ENCODE data around the gene ARHGEF2. TPM values are rescaled to one million over a fixed set of nuclear protein-coding genes. Genes with fewer than 3 reads are reported as not detected.
A peak's percentile ranks its signal among the peaks of the same experiment; 100 is the strongest.

ARHGEF2 gene
- total and polyA plus RNA-seq, 3 experiments from 2014 or later, result 18.8 to 176 (median 168) TPM

GRCh38 chr1:155911156-155912055, 66.9 kb downstream of the ARHGEF2 start, which contains the start of gene RIT1:
RIT1 (minus strand) TSS chr1:155911349; CDS start chr1:155910761, 588 bp downstream.
- H3K27me3 Mint-ChIP-seq, result no peaks in the 10 kb centered on the region
- CTCF ChIA-PET, result no interaction called here
- Histone ChIP-seq H3K4me1 (ENCODE audit: insufficient read depth, low read length) (peaks cover 22% of the 10 kb centered on the region), H3K36me3 (ENCODE audit: insufficient read depth, low read length) (peaks cover 32% of the 10 kb centered on the region), H3K9me3 (ENCODE audit: low read length) (no peaks in the 10 kb centered on the region), H3K27me3 (ENCODE audit: insufficient read depth, low read length, poor library complexity, severe bottlenecking) (no peaks in the 10 kb centered on the region), H3K4me3 (ENCODE audit: low read length) (peak within 1 kb of the TSS; percentile 86), H3K27ac (ENCODE audit: low read depth, low read length) (peak within 1 kb of the TSS; percentile 80)
- H3K9me3 Mint-ChIP-seq, result no peaks in the 10 kb centered on the region
- peak within 1 kb of the TSS; percentile 91 to 100 (median 97) for H3K4me3 Mint-ChIP-seq
- H3K27ac Mint-ChIP-seq, result peak within 1 kb of the TSS; percentile 89 to 100 (median 97)
- H3K4me1 Mint-ChIP-seq, result peaks cover 23 to 34% (median 32%) of the 10 kb centered on the region in 3 donors
- peaks cover 7 to 82% (median 9%) of the 10 kb centered on the region in 3 donors for H3K36me3 Mint-ChIP-seq
- peak; percentile 77 to 91 (median 86) for DNase-seq
- POLR2A ChIA-PET, result interaction anchor here (0.6 to 1.0 kb wide), 2 partner anchors 51 to 594 kb away, joined by 3 read pairs; no protein-coding TSS in a partner anchor

GRCh38 chr1:155910621-155911121, 67.7 kb downstream of the ARHGEF2 start:
- H3K27ac Mint-ChIP-seq, result peak overlapping the region; percentile 89 to 100 (median 97)
- H3K27ac ChIP-seq (ENCODE audit: low read depth, low read length), result peak overlapping the region; percentile 80
- H3K4me3 Mint-ChIP-seq, result peak overlapping the region; percentile 91 to 100 (median 97)
- DNase-seq, result peak in 2 of 5 donors; percentile 14 to 26
- ChIA-PET POLR2A (interaction anchor here (1.0 kb wide), 1 partner anchor 50 kb away, joined by 3 read pairs; no protein-coding TSS in a partner anchor), CTCF (interaction anchor here (0.6 kb wide), 1 partner anchor 562 kb away, joined by 3 read pairs; no protein-coding TSS in a partner anchor)
- peaks cover 23 to 34% (median 32%) of the 10 kb centered on the region in 3 donors for H3K4me1 Mint-ChIP-seq
- H3K9me3 ChIP-seq (ENCODE audit: low read length), result no peaks in the 10 kb centered on the region
- peaks cover 4 to 79% (median 8%) of the 10 kb centered on the region in 3 donors for H3K36me3 Mint-ChIP-seq
- peaks cover 22% of the 10 kb centered on the region for H3K4me1 ChIP-seq (ENCODE audit: insufficient read depth, low read length)
- H3K27me3 Mint-ChIP-seq, result no peaks in the 10 kb centered on the region
- peaks cover 25% of the 10 kb centered on the region for H3K36me3 ChIP-seq (ENCODE audit: insufficient read depth, low read length)
- no peaks in the 10 kb centered on the region for H3K9me3 Mint-ChIP-seq
- peak overlapping the region; percentile 86 for H3K4me3 ChIP-seq (ENCODE audit: low read length)
- H3K27me3 ChIP-seq (ENCODE audit: insufficient read depth, low read length, poor library complexity, severe bottlenecking), result no peaks in the 10 kb centered on the region

GRCh38 chr1:155909894-155910293, 68.5 kb downstream of the ARHGEF2 start:
- H3K36me3 ChIP-seq (ENCODE audit: insufficient read depth, low read length), result peaks cover 28% of the 10 kb centered on the region
- no peak for DNase-seq
- no peaks in the 10 kb centered on the region for H3K27me3 Mint-ChIP-seq
- peak overlapping the region; percentile 80 for H3K27ac ChIP-seq (ENCODE audit: low read depth, low read length)
- POLR2A ChIA-PET, result interaction anchor here (1.0 kb wide), 1 partner anchor 49 kb away, joined by 3 read pairs; no protein-coding TSS in a partner anchor
- peaks cover 22% of the 10 kb centered on the region for H3K4me1 ChIP-seq (ENCODE audit: insufficient read depth, low read length)
- no peaks in the 10 kb centered on the region for H3K27me3 ChIP-seq (ENCODE audit: insufficient read depth, low read length, poor library complexity, severe bottlenecking)
- peak overlapping the region; percentile 86 for H3K4me3 ChIP-seq (ENCODE audit: low read length)
- H3K9me3 Mint-ChIP-seq, result no peaks in the 10 kb centered on the region
- CTCF ChIA-PET, result interaction anchor here (0.6 kb wide), 1 partner anchor 561 kb away, joined by 3 read pairs; no protein-coding TSS in a partner anchor
- peak overlapping the region; percentile 91 to 100 (median 97) for H3K4me3 Mint-ChIP-seq
- peaks cover 23 to 34% (median 32%) of the 10 kb centered on the region in 3 donors for H3K4me1 Mint-ChIP-seq
- no peaks in the 10 kb centered on the region for H3K9me3 ChIP-seq (ENCODE audit: low read length)
- H3K36me3 Mint-ChIP-seq, result peaks cover 4 to 77% (median 8%) of the 10 kb centered on the region in 3 donors
- H3K27ac Mint-ChIP-seq, result peak overlapping the region; percentile 50 to 100 (median 97)

- no peak for DNase-seq
- no peaks in the 10 kb centered on the region for H3K9me3 ChIP-seq (ENCODE audit: low read length)
- no peak overlapping the region for H3K4me3 ChIP-seq (ENCODE audit: low read length)
- peaks cover 1 to 15% (median 4%) of the 10 kb centered on the region in 3 donors for H3K4me1 Mint-ChIP-seq
- H3K27me3 Mint-ChIP-seq, result no peaks in the 10 kb centered on the region
- peaks cover under 1% of the 10 kb centered on the region for H3K4me1 ChIP-seq (ENCODE audit: insufficient read depth, low read length)
- no peaks in the 10 kb centered on the region for H3K27me3 ChIP-seq (ENCODE audit: insufficient read depth, low read length, poor library complexity, severe bottlenecking)
- peaks cover 6 to 74% (median 18%) of the 10 kb centered on the region in 3 donors for H3K36me3 Mint-ChIP-seq
- CTCF ChIA-PET, result interaction anchor here (1.2 to 1.3 kb wide), 2 partner anchors 9 to 58 kb away, joined by 3 to 5 read pairs; no protein-coding TSS in a partner anchor
- no peak overlapping the region for H3K4me3 Mint-ChIP-seq
- H3K9me3 Mint-ChIP-seq, result no peaks in the 10 kb centered on the region
- peak overlapping the region in 3 of 8 donors; percentile 3 to 19 (median 14) for H3K27ac Mint-ChIP-seq
- H3K27ac ChIP-seq (ENCODE audit: low read depth, low read length), result no peak overlapping the region
- peaks cover 49% of the 10 kb centered on the region for H3K36me3 ChIP-seq (ENCODE audit: insufficient read depth, low read length)
- POLR2A ChIA-PET, result no interaction called here
Measured at GRCh38 chr1:155904261-155904660, 74.1 kb downstream of the ARHGEF2 start.

- Mint-ChIP-seq H3K27me3 (no peaks in the 10 kb centered on the region), H3K27ac (peak overlapping the region in 3 of 8 donors; percentile 7 to 62 (median 15)), H3K9me3 (no peaks in the 10 kb centered on the region), H3K4me1 (peaks cover 5 to 10% (median 6%) of the 10 kb centered on the region in 3 donors), H3K36me3 (peaks cover 6 to 71% (median 21%) of the 10 kb centered on the region in 3 donors), H3K4me3 (no peak overlapping the region)
- ChIA-PET POLR2A (interaction anchor here (0.7 kb wide), 1 partner anchor 1701 kb away, joined by 3 read pairs; no protein-coding TSS in a partner anchor), CTCF (no interaction called here)
- DNase-seq, result no peak
- H3K36me3 ChIP-seq (ENCODE audit: insufficient read depth, low read length), result peaks cover 44% of the 10 kb centered on the region
- no peaks in the 10 kb centered on the region for H3K4me1 ChIP-seq (ENCODE audit: insufficient read depth, low read length)
- H3K27ac ChIP-seq (ENCODE audit: low read depth, low read length), result no peak overlapping the region
- no peaks in the 10 kb centered on the region for H3K27me3 ChIP-seq (ENCODE audit: insufficient read depth, low read length, poor library complexity, severe bottlenecking)
- H3K4me3 ChIP-seq (ENCODE audit: low read length), result no peak overlapping the region
- no peaks in the 10 kb centered on the region for H3K9me3 ChIP-seq (ENCODE audit: low read length)
Measured at GRCh38 chr1:155900161-155900560, 78.2 kb downstream of the ARHGEF2 start.

- Mint-ChIP-seq H3K36me3 (peaks cover 6 to 66% (median 19%) of the 10 kb centered on the region in 3 donors), H3K27me3 (no peaks in the 10 kb centered on the region), H3K4me3 (no peak overlapping the region), H3K4me1 (peaks cover 5 to 9% (median 6%) of the 10 kb centered on the region in 3 donors), H3K9me3 (no peaks in the 10 kb centered on the region), H3K27ac (peak overlapping the region in 5 of 8 donors; percentile 7 to 62 (median 26))
- ChIA-PET CTCF (no interaction called here), POLR2A (interaction anchor here (0.7 kb wide), 1 partner anchor 1700 kb away, joined by 3 read pairs; no protein-coding TSS in a partner anchor)
- Histone ChIP-seq H3K4me3 (ENCODE audit: low read length) (no peak overlapping the region), H3K4me1 (ENCODE audit: insufficient read depth, low read length) (no peaks in the 10 kb centered on the region), H3K27ac (ENCODE audit: low read depth, low read length) (no peak overlapping the region), H3K9me3 (ENCODE audit: low read length) (no peaks in the 10 kb centered on the region), H3K36me3 (ENCODE audit: insufficient read depth, low read length) (peaks cover 40% of the 10 kb centered on the region), H3K27me3 (ENCODE audit: insufficient read depth, low read length, poor library complexity, severe bottlenecking) (no peaks in the 10 kb centered on the region)
- no peak for DNase-seq
Measured at GRCh38 chr1:155899683-155900082, 78.7 kb downstream of the ARHGEF2 start.

GRCh38 chr1:155898888-155899287, 79.5 kb downstream of the ARHGEF2 start:
- Histone ChIP-seq H3K4me1 (ENCODE audit: insufficient read depth, low read length) (peaks cover 2% of the 10 kb centered on the region), H3K4me3 (ENCODE audit: low read length) (no peak overlapping the region), H3K9me3 (ENCODE audit: low read length) (no peaks in the 10 kb centered on the region), H3K36me3 (ENCODE audit: insufficient read depth, low read length) (peaks cover 32% of the 10 kb centered on the region), H3K27ac (ENCODE audit: low read depth, low read length) (no peak overlapping the region), H3K27me3 (ENCODE audit: insufficient read depth, low read length, poor library complexity, severe bottlenecking) (no peaks in the 10 kb centered on the region)
- ChIA-PET POLR2A (interaction anchor here (0.7 kb wide), 1 partner anchor 75 kb away, joined by 3 read pairs; no protein-coding TSS in a partner anchor), CTCF (no interaction called here)
- Mint-ChIP-seq H3K27ac (peak overlapping the region in 4 of 8 donors; percentile 3 to 44 (median 21)), H3K36me3 (peaks cover 0 to 58% (median 15%) of the 10 kb centered on the region in 3 donors), H3K27me3 (no peaks in the 10 kb centered on the region), H3K4me1 (peaks cover 5 to 6% (median 6%) of the 10 kb centered on the region in 3 donors), H3K4me3 (no peak overlapping the region), H3K9me3 (no peaks in the 10 kb centered on the region)
- no peak for DNase-seq

All from CD8-positive, alpha-beta memory T cell (primary cell).